NCI-H510A (cell line): ENCODE results near the gene SLC9A9.
"Not testable (repeated sequence)": the region's sequence is repeated elsewhere in the genome, so short reads cannot be mapped to it uniquely, and the experiment has no call there.

Experiments
- DNase-seq: peaks from one replicate; lab custom pipeline; 2025; lab: John Stamatoyannopoulos, UW

The SLC9A9 gene

GRCh38 chr3:143755978-143756377, 92.3 kb downstream of the SLC9A9 start:
- DNase-seq = no peak

GRCh38 chr3:143754090-143754489, 94.2 kb downstream of the SLC9A9 start:
- no peak for DNase-seq

GRCh38 chr3:143753456-143753855, 94.8 kb downstream of the SLC9A9 start:
- DNase-seq = no peak

- DNase-seq = no peak
Observed at GRCh38 chr3:143753006-143753405, 95.3 kb downstream of the SLC9A9 start.

- DNase-seq = no peak
Observed at GRCh38 chr3:143751643-143752178, 96.6 kb downstream of the SLC9A9 start.

GRCh38 chr3:143750841-143751240, 97.4 kb downstream of the SLC9A9 start:
- no peak for DNase-seq

GRCh38 chr3:143749926-143750325, 98.3 kb downstream of the SLC9A9 start:
- DNase-seq = no peak

GRCh38 chr3:143737065-143737464, 111.2 kb downstream of the SLC9A9 start:
- no peak for DNase-seq

GRCh38 chr3:143736205-143736997, 111.9 kb downstream of the SLC9A9 start:
- no peak for DNase-seq

- peak; percentile 71 for DNase-seq
Observed at GRCh38 chr3:143731776-143732175, 116.5 kb downstream of the SLC9A9 start.

- DNase-seq = no peak
Observed at GRCh38 chr3:143731320-143731719, 116.9 kb downstream of the SLC9A9 start.

GRCh38 chr3:143727391-143727790, 120.9 kb downstream of the SLC9A9 start:
- DNase-seq = no peak

- no peak for DNase-seq
Observed at GRCh38 chr3:143726727-143727126, 121.5 kb downstream of the SLC9A9 start.

GRCh38 chr3:143720381-143720780, 127.9 kb downstream of the SLC9A9 start:
- DNase-seq = no peak

GRCh38 chr3:143718463-143718862, 129.8 kb downstream of the SLC9A9 start:
- peak; percentile 28 for DNase-seq

- no peak for DNase-seq
Observed at GRCh38 chr3:143716731-143717130, 131.5 kb downstream of the SLC9A9 start.

- no peak for DNase-seq
Observed at GRCh38 chr3:143712522-143712921, 135.7 kb downstream of the SLC9A9 start.

GRCh38 chr3:143707848-143708247, 140.4 kb downstream of the SLC9A9 start:
- no peak for DNase-seq

GRCh38 chr3:143700431-143700975, 147.8 kb downstream of the SLC9A9 start:
- no peak for DNase-seq

GRCh38 chr3:143699424-143699823, 148.8 kb downstream of the SLC9A9 start:
- no peak for DNase-seq

- DNase-seq = no peak
Observed at GRCh38 chr3:143698682-143699303, 149.5 kb downstream of the SLC9A9 start.

- DNase-seq = no peak
Observed at GRCh38 chr3:143697975-143698374, 150.3 kb downstream of the SLC9A9 start.

GRCh38 chr3:143695333-143695732, 152.9 kb downstream of the SLC9A9 start:
- DNase-seq = not testable (repeated sequence)
